ENCODE data around the gene CCDC148.

DNA sequence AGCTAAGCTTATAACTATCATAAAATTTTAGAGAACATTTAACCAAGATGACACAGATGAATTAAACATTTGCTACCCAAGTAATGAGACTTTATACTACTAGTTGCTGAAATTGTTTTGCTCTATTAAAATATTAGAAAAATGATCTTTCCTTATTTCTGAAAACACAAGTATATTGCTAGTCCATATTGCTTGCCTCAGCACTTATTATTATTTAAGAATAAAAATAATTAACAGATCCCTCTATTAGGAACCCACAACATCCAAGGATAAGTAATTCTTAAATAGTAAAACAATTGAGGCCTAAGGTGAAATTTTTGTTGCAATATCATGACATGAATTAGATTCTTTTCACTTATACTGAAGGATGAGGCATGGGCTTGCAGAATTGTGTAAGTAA, 65.2 kb downstream of the CCDC148 start:
- TF ChIP-seq, protein P1, sequence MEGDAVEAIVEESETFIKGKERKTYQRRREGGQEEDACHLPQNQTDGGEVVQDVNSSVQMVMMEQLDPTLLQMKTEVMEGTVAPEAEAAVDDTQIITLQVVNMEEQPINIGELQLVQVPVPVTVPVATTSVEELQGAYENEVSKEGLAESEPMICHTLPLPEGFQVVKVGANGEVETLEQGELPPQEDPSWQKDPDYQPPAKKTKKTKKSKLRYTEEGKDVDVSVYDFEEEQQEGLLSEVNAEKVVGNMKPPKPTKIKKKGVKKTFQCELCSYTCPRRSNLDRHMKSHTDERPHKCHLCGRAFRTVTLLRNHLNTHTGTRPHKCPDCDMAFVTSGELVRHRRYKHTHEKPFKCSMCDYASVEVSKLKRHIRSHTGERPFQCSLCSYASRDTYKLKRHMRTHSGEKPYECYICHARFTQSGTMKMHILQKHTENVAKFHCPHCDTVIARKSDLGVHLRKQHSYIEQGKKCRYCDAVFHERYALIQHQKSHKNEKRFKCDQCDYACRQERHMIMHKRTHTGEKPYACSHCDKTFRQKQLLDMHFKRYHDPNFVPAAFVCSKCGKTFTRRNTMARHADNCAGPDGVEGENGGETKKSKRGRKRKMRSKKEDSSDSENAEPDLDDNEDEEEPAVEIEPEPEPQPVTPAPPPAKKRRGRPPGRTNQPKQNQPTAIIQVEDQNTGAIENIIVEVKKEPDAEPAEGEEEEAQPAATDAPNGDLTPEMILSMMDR (tag by site-specific recombination; IDR thresholded peaks at IDR 0.05), result no peak
- no peak for TF ChIP-seq ZNF521 (tag by site-specific recombination; IDR thresholded peaks at IDR 0.05)
- no peak for TF ChIP-seq YY1 (tag by site-specific recombination; IDR thresholded peaks at IDR 0.05)
- TF ChIP-seq, protein P2, sequence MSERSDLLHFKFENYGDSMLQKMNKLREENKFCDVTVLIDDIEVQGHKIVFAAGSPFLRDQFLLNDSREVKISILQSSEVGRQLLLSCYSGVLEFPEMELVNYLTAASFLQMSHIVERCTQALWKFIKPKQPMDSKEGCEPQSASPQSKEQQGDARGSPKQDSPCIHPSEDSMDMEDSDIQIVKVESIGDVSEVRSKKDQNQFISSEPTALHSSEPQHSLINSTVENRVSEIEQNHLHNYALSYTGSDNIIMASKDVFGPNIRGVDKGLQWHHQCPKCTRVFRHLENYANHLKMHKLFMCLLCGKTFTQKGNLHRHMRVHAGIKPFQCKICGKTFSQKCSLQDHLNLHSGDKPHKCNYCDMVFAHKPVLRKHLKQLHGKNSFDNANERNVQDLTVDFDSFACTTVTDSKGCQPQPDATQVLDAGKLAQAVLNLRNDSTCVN (tag by site-specific recombination; optimal IDR thresholded peaks at IDR 0.05), result no peak
- TF ChIP-seq ZFP41 (tag by site-specific recombination; IDR thresholded peaks at IDR 0.05; ENCODE audit: borderline replicate concordance), result no peak
- no peak for TF ChIP-seq ZNF366 (tag by site-specific recombination; conservative IDR thresholded peaks at IDR 0.05)
- TF ChIP-seq, protein P3, sequence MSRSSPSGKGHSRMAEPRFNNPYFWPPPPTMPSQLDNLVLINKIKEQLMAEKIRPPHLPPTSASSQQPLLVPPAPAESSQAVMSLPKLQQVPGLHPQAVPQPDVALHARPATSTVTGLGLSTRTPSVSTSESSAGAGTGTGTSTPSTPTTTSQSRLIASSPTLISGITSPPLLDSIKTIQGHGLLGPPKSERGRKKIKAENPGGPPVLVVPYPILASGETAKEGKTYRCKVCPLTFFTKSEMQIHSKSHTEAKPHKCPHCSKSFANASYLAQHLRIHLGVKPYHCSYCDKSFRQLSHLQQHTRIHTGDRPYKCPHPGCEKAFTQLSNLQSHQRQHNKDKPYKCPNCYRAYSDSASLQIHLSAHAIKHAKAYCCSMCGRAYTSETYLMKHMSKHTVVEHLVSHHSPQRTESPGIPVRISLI (tag by site-specific recombination; IDR thresholded peaks at IDR 0.05), result no peak
- TF ChIP-seq ZBTB1 (tag by site-specific recombination; IDR thresholded peaks at IDR 0.05), result no peak
- TF ChIP-seq ZNF76 (tag by site-specific recombination; IDR thresholded peaks at IDR 0.05; ENCODE audit: borderline replicate concordance, low read depth), result no peak
- no peak for TF ChIP-seq BCL11B (tag by site-specific recombination; IDR thresholded peaks at IDR 0.05; ENCODE audit: low read depth)
- TF ChIP-seq, protein P4, sequence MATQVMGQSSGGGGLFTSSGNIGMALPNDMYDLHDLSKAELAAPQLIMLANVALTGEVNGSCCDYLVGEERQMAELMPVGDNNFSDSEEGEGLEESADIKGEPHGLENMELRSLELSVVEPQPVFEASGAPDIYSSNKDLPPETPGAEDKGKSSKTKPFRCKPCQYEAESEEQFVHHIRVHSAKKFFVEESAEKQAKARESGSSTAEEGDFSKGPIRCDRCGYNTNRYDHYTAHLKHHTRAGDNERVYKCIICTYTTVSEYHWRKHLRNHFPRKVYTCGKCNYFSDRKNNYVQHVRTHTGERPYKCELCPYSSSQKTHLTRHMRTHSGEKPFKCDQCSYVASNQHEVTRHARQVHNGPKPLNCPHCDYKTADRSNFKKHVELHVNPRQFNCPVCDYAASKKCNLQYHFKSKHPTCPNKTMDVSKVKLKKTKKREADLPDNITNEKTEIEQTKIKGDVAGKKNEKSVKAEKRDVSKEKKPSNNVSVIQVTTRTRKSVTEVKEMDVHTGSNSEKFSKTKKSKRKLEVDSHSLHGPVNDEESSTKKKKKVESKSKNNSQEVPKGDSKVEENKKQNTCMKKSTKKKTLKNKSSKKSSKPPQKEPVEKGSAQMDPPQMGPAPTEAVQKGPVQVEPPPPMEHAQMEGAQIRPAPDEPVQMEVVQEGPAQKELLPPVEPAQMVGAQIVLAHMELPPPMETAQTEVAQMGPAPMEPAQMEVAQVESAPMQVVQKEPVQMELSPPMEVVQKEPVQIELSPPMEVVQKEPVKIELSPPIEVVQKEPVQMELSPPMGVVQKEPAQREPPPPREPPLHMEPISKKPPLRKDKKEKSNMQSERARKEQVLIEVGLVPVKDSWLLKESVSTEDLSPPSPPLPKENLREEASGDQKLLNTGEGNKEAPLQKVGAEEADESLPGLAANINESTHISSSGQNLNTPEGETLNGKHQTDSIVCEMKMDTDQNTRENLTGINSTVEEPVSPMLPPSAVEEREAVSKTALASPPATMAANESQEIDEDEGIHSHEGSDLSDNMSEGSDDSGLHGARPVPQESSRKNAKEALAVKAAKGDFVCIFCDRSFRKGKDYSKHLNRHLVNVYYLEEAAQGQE (tag by site-specific recombination; IDR thresholded peaks at IDR 0.05), result no peak
